SKM-1 treated with dmso at 0.1 percent for 144 hours (cell line): ENCODE measurements around the gene SKAP2.

Source experiments
- DNase-seq: peaks from one replicate; lab custom pipeline; 2025; ENCODE audit not compliant: unreplicated experiment; lab: John Stamatoyannopoulos, UW

SKAP2 gene

GRCh38 chr7:26864309-26865093 lies at the start of gene SKAP2:
Gene SKAP2 (minus strand): TSS chr7:26864590. CDS start chr7:26864429, 161 bp downstream.
- peak; percentile 98 for DNase-seq

DNA sequence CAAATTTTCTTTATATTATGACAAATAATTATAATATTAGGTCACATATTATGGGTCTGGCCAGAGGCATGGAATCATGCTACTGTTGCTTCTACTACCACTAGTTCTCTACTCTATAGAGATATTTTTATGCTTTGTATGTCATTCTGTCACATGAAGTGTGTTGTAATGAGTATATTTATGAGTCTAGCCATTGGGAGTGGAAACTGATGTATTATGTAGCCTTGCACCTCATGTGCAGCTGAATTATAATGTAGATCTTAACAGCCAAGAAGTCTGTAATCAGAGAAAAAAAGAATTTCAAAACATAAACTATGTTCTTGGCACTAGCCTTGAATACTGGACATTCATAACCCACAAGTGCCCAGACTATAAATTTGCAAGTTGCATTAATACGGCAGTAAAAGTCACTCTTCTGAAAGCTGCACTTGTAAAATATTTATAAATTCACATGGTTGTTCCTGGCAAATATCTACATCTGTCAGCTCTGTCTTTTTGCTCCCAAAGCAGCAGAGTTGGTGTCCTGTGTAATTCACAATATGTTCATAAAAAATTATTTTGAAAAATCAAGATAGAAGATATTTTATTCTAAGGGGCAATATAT lies 48.6 kb upstream of the SKAP2 start:
- no peak for DNase-seq

GRCh38 chr7:26912338-26912737 lies 47.9 kb upstream of the SKAP2 start:
- DNase-seq: peak; percentile 99

- peak; percentile 9 for DNase-seq
Observed at GRCh38 chr7:26910221-26910620, 45.8 kb upstream of the SKAP2 start.

DNA sequence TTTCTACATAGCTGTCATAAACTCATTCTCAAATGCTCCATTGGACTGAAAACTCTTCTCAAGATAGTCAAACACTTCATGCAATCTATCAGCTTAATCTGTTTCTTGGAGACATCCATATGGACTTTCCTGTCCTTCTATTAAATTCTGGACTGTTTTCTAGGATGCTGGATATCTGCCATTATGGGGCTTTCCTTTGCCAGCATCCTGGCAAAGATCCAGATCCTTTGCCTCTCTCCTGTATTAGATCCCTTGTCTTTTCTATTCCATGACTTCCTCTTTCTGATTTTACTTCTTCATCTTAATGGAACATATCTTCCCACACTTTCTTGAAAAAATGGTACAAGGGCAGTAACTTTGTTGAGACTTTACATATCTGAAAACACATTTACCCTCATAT lies 35.9 kb upstream of the SKAP2 start:
- DNase-seq: no peak

GRCh38 chr7:26899519-26899918 lies 35.1 kb upstream of the SKAP2 start:
- no peak for DNase-seq

DNA sequence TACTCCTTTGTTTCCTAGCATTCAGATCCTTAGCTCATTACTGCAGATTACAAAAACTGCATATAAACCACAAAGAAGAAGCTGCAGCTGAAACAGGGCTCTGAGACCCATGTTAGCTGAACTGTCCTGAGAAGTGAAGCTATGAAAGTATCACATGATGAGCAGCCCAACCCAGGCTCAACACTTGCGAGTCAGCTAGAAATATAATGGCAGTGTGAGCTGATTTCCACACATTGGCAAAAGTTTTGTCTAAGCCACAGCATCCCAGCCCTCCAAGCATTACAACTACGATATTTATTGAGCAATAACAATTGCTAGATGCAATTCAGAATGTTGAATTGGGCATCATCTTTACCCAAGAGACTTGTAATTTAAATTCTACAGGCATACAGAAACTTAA lies 34.5 kb upstream of the SKAP2 start:
- DNase-seq: no peak

GRCh38 chr7:26897928-26898327 lies 33.5 kb upstream of the SKAP2 start:
- no peak for DNase-seq

DNA sequence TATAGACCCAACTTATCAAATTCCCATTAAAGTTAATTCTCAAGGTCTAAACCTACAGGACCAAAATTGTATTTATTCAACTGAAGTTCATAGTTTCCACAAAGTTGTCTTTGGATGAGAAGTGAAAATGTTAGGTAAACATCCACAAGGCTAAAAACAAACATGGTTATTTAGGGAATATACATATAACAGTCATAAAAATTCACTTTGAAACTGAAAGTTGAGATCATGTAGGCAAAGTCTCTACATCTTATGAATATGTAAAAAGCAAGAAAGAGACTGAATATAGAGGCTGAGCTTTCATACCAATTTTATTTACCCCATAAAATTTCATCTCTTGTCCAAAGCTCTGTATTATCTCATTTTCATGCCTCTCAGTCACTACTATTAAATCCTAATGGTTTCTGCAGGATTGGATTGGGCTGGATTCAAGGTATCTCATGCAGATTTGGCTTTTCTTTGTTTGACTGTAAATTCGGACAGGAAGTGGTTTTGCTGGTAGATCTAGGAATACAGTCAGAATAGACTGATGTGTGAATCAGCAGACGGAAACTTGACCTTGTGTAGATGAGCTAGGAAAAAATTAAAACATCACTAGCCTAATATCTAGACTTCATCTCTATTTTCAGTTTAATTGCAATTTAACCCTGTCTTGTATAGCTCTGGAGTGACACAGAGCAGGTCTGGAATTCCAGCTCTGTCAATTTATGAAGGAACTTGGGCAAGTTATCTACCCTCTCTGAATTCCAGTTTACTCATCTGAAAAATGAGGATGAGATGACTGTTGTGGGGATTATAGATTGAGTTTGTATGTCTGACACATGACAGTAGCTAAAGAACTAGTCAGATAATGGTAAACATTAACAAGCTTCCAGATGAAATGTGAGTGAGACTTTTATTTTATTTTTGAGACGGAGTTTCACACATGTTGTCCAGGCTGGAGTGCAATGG lies 27.3 kb upstream of the SKAP2 start:
- DNase-seq: no peak

DNA sequence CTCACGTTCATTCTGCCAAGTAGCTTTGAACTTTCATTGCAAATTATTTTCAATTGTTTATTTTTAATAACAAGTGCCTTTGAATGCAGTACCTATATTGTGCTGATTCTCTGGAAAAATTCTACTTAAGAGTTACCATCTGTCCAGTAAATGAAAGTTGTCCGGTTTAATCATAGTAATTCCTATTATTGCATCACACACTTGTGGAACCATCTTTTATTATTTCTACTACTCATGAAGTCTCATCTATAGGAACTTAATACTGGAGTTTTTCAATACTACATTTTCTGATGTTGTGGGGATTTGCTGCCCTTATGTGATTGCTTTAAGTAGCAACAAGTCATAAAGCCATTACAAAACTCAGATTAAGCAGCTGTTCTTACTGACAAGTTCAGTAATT lies 16.5 kb upstream of the SKAP2 start:
- no peak for DNase-seq

DNA sequence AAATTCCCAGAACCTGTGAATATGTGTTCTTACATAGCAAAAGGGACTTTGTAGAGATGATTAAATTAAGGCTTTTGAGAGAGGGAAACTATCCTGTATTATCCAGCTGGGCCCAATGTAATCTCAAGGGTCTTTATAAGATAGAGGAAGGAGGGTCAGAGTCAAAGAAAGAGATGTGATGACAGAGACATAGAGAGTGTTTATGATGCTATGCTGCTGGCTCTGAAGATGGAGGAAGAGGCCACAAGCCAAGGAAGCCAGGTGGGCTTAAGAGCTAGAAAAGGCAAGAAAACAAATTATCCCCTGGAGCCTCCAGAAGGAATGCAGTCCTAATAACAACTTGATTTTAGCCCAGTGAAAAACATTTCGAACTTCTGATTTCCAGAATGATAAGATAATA lies 15.3 kb upstream of the SKAP2 start:
- DNase-seq: no peak

DNA sequence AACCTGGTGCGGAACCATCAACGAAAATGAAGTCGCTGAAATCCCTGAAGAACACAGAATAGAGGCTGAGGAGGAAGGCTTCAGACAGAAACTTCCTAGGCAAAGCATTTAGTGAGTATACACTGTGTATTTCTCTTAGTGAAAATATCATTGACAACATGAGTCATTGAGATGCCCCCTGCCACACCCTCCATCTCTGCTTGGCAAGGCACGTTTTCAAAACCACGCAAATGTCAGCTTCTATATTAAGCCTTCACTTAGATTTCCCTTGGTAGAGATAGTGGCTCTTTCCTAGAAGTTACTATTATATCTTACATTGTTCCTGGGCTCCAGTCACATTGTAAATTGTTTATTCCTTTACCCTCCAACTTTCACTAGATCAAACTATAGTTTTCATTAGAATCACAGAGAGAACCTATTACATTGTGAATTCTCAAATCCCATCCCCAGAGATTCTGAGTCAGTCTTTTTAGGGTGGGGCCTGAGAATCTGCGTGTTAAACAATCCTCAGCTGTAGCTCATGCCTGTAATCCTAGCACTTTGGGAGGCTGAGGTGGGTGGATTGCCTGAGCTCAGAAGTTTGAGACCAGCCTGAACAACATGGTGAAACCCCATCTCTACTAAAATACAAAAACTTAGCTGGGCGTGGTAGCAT lies 4.6 kb upstream of the SKAP2 start:
- no peak for DNase-seq

- no peak for DNase-seq
Observed at GRCh38 chr7:26865094-26865388, 651 bp upstream of the SKAP2 start.

- peak; percentile 60 for DNase-seq
Observed at GRCh38 chr7:26863518-26864308, 677 bp downstream of the SKAP2 start.

DNA sequence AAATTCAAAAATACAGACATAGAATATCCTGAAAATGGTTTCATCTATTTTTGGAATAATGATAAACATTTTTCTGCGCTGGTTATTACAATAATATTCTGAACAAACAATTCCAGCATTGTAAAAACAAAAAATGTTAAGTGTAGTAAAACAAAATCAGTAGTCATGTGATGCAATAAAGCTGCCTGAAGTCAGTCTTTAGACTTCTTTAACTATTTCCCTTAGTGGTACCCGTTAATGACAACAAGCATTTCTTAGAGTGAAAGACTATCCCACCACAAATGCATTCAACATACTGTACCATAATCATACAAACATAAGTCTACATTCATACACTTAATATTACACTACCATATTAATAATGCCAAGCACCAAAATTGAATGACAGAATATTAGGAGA lies 1.6 kb downstream of the SKAP2 start:
- no peak for DNase-seq

DNA sequence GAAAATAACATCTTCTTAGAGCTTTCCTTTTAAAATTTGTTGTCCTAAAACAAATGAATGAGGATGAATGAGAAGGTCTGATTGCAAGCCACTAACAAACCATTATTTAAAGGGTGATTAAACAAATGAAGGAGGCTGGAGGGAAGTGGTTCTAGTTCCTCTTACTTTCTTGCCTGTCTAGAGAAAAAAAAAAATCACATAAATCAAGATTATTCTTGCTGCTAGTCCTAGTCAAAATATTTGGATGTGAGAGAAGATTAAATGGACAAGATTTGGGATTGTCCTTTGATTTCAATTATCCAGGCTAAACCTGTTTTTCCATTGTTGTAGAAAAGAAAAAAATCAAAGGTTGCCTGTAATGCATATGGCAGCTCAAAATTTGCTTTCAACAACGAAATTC lies 3.3 kb downstream of the SKAP2 start:
- DNase-seq: no peak

DNA sequence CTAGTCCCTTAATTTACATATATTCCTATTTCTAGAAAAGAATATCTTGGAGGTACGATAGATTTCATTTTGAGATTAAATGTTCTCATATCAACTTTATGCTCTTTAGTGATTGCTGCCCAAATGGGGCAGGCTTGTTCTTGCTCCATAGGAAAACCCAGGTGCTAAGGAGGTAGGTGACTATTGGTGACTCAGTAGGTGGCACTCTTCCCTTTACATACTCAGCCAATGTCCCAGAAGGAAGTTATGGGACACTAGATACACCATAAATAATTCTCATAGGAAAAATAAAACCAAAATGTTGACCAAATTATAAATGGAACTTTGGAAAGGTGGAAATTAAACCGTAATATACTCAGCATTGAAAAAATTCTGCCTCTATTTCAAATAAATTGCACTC lies 4.0 kb downstream of the SKAP2 start:
- no peak for DNase-seq

GRCh38 chr7:26859720-26860119 lies 4.7 kb downstream of the SKAP2 start:
- DNase-seq: no peak

DNA sequence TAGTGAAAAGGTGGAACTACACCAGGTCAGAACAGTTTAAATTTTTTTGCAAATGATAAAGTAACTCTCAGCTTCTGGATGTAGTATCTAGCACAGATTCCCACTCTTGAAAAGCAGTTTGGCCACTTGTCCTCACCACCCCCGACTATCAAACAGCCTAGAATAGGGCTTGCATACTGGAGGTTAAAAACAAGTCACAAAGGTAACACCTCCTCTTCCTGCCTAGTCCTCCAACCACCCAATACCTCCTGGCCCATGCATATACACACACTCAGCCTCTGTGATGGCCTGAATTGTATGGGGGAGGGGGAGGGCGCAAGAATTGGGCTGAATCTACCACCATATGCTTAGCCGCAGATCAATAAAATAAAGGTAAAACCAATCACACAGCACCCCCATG lies 5.7 kb downstream of the SKAP2 start:
- no peak for DNase-seq

- no peak for DNase-seq
Observed at GRCh38 chr7:26858241-26858715, 6.1 kb downstream of the SKAP2 start.
